ENCODE measurements around the gene CFAP53. TPM values are rescaled to one million over a fixed set of nuclear protein-coding genes. Genes with fewer than 3 reads are reported as not detected.
A peak's percentile ranks its signal among the peaks of the same experiment; 100 is the strongest.

The CFAP53 gene
- total RNA-seq, 3 donors from 2014 or later (not counting 1 experiment from before 2014, with no cell fraction given) = 0.20 to 0.24 (median 0.20) TPM

GRCh38 chr18:50306944-50307343 is 40.6 kb upstream of the CFAP53 start:
- Mint-ChIP-seq H3K27me3 (ENCODE audit: low read depth in 2 of 2) (peaks cover 21 to 46% of the 10 kb centered on the region in 2 donors), H3K36me3 (peaks cover 5% of the 10 kb centered on the region), H3K4me1 (peaks cover 11 to 17% of the 10 kb centered on the region in 2 donors), H3K4me3 (peak overlapping the region; percentile 70), H3K27ac (no peak overlapping the region), H3K9me3 (no peaks in the 10 kb centered on the region)
- no peak for TF ChIP-seq CTCF (IDR thresholded peaks at IDR 0.05)
- H3K27ac ChIP-seq (ENCODE audit: low read length) = no peak overlapping the region
- no peaks in the 10 kb centered on the region for H3K36me3 ChIP-seq (ENCODE audit: control insufficient read depth, insufficient read depth, low read length)
- no peak for ATAC-seq
- H3K4me1 ChIP-seq (ENCODE audit: control insufficient read depth, insufficient read depth, low read length) = peaks cover 16% of the 10 kb centered on the region
- no peak for DNase-seq
- intact Hi-C loops (cut with micrococcal nuclease) = loop anchor here (1.0 kb wide), 2 partner anchors 20 to 41 kb away; partner anchors contain the start of genes CFAP53 and CXXC1
- no peaks in the 10 kb centered on the region for H3K27me3 ChIP-seq (ENCODE audit: control insufficient read depth, insufficient read depth, low read length)
- no peak overlapping the region for H3K4me3 ChIP-seq (ENCODE audit: low read length)
- 77% methylated on average over 8 of the region's 8 CpGs for WGBS (ENCODE audit: insufficient coverage)
- H3K9me3 ChIP-seq (ENCODE audit: control insufficient read depth, insufficient read depth, low read length) = no peaks in the 10 kb centered on the region

- no peak for TF ChIP-seq CTCF (IDR thresholded peaks at IDR 0.05)
- Histone ChIP-seq H3K9me3 (ENCODE audit: control insufficient read depth, insufficient read depth, low read length) (no peaks in the 10 kb centered on the region), H3K27me3 (ENCODE audit: control insufficient read depth, insufficient read depth, low read length) (peaks cover 7% of the 10 kb centered on the region), H3K4me3 (ENCODE audit: low read length) (no peak overlapping the region), H3K4me1 (ENCODE audit: control insufficient read depth, insufficient read depth, low read length) (peaks cover 16% of the 10 kb centered on the region), H3K36me3 (ENCODE audit: control insufficient read depth, insufficient read depth, low read length) (no peaks in the 10 kb centered on the region), H3K27ac (ENCODE audit: low read length) (no peak overlapping the region)
- Mint-ChIP-seq H3K36me3 (peaks cover 5% of the 10 kb centered on the region), H3K4me1 (peaks cover 7 to 8% of the 10 kb centered on the region in 2 donors), H3K27me3 (ENCODE audit: low read depth in 2 of 2) (peaks cover 30 to 61% of the 10 kb centered on the region in 2 donors), H3K9me3 (no peaks in the 10 kb centered on the region), H3K27ac (no peak overlapping the region), H3K4me3 (no peak overlapping the region)
- 76% methylated on average over 4 of the region's 5 CpGs for WGBS (ENCODE audit: insufficient coverage)
- intact Hi-C loops (cut with micrococcal nuclease) = no loop called here
- ATAC-seq (no peak), DNase-seq (no peak)
Observed at GRCh38 chr18:50301074-50301473, 34.8 kb upstream of the CFAP53 start.

- Histone ChIP-seq H3K27me3 (ENCODE audit: control insufficient read depth, insufficient read depth, low read length) (peaks cover 7% of the 10 kb centered on the region), H3K36me3 (ENCODE audit: control insufficient read depth, insufficient read depth, low read length) (no peaks in the 10 kb centered on the region), H3K9me3 (ENCODE audit: control insufficient read depth, insufficient read depth, low read length) (no peaks in the 10 kb centered on the region), H3K27ac (ENCODE audit: low read length) (no peak overlapping the region), H3K4me1 (ENCODE audit: control insufficient read depth, insufficient read depth, low read length) (peaks cover 16% of the 10 kb centered on the region), H3K4me3 (ENCODE audit: low read length) (no peak overlapping the region)
- no peak for TF ChIP-seq CTCF (IDR thresholded peaks at IDR 0.05)
- Mint-ChIP-seq H3K9me3 (no peaks in the 10 kb centered on the region), H3K27ac (no peak overlapping the region), H3K36me3 (no peaks in the 10 kb centered on the region), H3K4me1 (peaks cover 7 to 8% of the 10 kb centered on the region in 2 donors), H3K27me3 (ENCODE audit: low read depth in 2 of 2) (peaks cover 25 to 54% of the 10 kb centered on the region in 2 donors), H3K4me3 (peak overlapping the region; percentile 13)
- DNase-seq = no peak
- intact Hi-C loops (cut with micrococcal nuclease) = no loop called here
- ATAC-seq = no peak
- 80% methylated on average over 6 of the region's 7 CpGs for WGBS (ENCODE audit: insufficient coverage)
Observed at GRCh38 chr18:50299626-50300388, 33.5 kb upstream of the CFAP53 start.

Data from natural killer cell (primary cell).